HUDEP-2 (cell line): Measurements from ENCODE around the gene PCDH8.

Experiments
- DNase-seq, 76 experiments: peaks; one replicate each; lab custom pipeline; 2025; ENCODE audit not compliant: unreplicated experiment in 76 of 76; lab: John Stamatoyannopoulos, UW

Gene PCDH8, protein sequence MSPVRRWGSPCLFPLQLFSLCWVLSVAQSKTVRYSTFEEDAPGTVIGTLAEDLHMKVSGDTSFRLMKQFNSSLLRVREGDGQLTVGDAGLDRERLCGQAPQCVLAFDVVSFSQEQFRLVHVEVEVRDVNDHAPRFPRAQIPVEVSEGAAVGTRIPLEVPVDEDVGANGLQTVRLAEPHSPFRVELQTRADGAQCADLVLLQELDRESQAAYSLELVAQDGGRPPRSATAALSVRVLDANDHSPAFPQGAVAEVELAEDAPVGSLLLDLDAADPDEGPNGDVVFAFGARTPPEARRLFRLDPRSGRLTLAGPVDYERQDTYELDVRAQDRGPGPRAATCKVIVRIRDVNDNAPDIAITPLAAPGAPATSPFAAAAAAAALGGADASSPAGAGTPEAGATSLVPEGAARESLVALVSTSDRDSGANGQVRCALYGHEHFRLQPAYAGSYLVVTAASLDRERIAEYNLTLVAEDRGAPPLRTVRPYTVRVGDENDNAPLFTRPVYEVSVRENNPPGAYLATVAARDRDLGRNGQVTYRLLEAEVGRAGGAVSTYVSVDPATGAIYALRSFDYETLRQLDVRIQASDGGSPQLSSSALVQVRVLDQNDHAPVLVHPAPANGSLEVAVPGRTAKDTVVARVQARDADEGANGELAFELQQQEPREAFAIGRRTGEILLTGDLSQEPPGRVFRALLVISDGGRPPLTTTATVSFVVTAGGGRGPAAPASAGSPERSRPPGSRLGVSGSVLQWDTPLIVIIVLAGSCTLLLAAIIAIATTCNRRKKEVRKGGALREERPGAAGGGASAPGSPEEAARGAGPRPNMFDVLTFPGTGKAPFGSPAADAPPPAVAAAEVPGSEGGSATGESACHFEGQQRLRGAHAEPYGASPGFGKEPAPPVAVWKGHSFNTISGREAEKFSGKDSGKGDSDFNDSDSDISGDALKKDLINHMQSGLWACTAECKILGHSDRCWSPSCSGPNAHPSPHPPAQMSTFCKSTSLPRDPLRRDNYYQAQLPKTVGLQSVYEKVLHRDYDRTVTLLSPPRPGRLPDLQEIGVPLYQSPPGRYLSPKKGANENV

GRCh38 chr13:52848455-52849195 is at the start of gene PCDH8:
TSS of gene PCDH8 (minus strand) at chr13:52848640. CDS start at chr13:52848436, 204 bp downstream.
- DNase-seq: no peak

DNA sequence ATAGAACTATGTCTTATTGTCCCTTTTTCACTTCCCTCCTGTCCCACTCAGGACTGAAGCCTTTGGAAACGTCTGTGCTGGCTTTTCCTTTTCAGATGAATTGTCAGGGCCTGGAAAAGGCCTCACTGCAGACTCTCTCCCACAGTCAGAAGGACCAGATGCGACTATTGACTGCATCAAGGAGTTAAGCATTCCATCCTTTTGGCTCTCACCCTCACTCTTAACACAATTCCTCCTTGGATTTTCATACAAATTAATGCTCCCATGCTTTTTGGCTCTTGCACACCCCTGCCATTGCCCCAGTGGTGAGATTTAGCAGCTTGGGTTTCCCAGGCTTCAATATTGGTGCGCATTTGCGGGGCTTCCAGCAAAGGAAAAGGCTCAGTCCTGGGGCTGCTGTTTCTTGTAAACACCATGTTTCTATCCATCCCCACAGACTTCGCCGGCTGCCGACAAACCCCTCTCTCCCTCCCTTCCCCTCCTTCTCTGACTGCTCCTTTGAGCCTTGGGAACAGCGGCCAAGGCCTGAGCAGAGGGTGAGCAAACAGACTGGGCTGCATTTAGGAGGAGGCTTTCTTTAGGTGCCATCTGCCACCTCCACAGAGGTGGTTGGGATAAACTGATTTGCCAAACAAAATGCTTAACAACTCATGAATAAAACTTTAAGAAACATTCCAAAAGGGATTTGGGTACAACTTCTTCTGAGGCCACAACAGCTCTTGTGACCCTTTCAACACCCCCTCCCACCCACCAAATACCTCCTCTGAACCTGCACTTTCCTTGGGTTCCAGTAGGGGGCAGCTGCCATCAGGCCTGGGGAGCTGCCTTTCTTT is 48.6 kb upstream of the PCDH8 start:
- DNase-seq: peak in 6 of 76 experiments; percentile 1 to 19 (median 14)

- DNase-seq: no peak
Measured at GRCh38 chr13:52894413-52894812, 46.0 kb upstream of the PCDH8 start.

DNA sequence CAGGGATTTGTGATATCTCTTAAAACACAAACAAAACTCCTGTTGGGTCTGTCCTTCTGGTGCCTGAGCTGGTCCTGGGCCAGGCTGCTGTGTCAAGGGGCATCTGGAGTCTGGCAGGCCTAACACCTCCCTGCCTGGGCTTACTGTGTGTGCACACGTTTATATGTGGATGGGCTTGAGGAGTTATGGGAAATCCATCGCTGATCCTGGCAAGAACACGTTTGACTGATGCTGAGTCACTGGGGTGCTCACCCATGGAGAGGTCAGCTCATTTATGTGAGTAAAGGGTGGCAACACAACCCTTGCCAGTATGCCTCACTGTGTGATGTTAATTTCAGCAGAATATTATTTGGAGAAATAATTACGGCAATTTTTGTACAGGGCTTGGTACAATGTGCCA is 44.5 kb upstream of the PCDH8 start:
- no peak for DNase-seq

DNA sequence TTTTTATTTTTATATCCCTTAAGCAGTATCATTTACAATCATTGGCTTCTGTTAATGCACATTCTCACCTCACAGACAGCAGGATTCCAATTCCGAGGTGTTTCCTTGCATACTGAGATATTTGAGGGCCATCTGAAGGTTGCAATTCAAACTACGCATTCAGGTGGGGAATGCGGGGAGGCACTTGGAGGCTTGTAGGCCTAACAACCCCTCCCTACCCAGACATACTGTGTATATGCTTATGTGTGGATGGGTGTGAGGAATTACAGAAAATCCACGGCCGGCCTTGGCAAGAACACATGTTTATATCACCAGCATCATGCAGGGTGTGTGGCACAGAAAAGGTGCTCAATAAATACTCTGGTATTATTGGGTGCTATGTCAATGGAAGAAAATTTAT is 43.3 kb upstream of the PCDH8 start:
- DNase-seq: no peak

DNA sequence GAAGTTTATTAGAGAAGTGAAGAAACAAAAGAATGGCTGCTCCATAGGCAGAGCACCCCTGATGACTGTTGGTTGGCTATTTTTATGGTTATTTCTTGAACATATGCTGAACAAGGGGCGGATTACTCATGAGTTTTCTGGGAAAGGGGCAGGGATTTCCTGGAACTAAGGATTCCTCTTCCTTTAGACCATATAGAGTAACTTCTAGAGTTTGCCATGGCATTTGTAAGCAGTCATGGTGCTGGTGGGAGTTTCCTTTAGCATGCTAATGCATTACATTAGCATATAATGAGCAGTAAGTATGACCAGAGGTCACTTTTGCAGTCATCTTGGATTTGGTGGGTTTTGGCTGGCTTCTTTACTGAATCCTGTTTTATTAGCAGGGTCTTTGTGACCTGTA is 38.7 kb upstream of the PCDH8 start:
- DNase-seq: no peak

- DNase-seq: no peak
Measured at GRCh38 chr13:52885141-52885540, 36.7 kb upstream of the PCDH8 start.

GRCh38 chr13:52884429-52885010 is 36.1 kb upstream of the PCDH8 start:
- no peak for DNase-seq

- DNase-seq: no peak
Measured at GRCh38 chr13:52882785-52883184, 34.3 kb upstream of the PCDH8 start.

- no peak for DNase-seq
Measured at GRCh38 chr13:52879950-52880741, 31.7 kb upstream of the PCDH8 start.

DNA sequence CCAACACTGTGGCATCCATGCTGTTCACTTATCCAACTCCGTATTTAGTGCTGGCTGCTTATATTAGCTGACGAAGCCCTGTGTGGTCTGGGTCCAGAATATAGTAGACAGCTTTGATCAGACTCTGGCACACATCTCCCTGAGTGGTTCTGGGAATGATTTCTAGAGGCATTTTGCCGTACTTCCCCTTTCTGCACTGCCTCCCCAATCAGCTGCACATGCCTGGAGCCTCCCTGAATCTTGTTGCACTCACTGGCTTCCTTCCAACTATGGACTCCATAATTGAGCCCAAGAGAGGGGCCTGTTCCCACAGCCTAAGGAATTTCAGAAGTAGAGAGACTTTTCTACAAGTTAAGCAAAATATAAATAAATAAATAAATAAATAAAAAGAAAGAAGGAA is 30.4 kb upstream of the PCDH8 start:
- DNase-seq: no peak

DNA sequence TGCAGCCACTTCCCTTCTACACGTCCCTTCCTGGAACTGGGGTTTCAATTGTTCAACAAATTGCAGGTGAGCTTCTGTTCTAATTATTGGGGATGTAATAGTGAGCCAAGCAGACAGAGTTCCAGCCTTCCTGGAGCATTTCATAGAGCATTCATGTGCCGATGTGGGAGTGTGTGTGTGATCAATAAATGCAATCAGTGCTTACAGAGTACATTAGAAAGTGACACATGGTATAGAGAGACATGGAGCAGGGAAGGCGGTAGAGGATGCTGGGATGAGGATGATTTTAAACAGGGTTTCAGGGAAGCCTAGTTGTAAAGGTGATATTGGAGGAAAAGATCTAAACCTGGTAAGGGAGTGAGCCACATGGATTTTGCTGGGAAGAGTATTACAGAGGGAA is 21.7 kb upstream of the PCDH8 start:
- no peak for DNase-seq

DNA sequence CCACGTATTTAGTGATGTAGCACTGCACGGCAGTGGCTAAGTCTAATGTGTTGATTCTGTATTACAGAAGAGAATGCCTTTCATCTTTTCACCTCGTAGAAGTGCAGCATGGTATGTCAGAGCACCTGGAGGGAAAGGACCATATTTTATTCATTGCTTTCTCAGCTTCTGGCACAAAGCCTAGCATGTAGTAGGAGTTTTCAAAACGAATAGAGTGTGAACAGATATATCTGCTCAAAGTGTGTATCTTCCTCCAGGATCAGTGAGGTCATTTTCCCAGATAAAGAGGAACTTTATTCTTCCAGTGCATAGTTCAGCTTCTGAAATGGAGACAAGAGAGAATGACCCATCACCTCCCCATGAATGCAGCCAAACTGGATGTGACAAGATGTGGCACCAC is 21.2 kb upstream of the PCDH8 start:
- DNase-seq: no peak

- no peak for DNase-seq
Measured at GRCh38 chr13:52869050-52869449, 20.6 kb upstream of the PCDH8 start.

DNA sequence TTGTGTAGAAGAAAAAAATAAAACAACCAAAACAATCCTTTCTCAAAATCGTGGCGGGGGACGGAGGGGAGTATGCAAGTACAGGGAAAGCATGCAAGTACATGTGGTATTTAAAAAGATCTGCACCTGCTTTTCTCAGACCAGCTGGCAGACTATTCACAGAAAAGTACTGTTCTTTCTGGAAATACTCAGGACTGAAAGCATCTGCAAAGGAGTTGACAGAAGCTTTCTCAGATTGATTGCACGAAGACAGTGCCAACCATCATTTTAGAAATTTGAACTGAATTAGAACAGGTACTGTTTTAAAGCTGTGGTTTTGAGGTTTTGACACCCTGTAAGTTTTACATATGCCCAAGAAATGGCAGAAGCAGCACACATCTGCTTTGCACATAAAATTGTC is 19.8 kb upstream of the PCDH8 start:
- no peak for DNase-seq

DNA sequence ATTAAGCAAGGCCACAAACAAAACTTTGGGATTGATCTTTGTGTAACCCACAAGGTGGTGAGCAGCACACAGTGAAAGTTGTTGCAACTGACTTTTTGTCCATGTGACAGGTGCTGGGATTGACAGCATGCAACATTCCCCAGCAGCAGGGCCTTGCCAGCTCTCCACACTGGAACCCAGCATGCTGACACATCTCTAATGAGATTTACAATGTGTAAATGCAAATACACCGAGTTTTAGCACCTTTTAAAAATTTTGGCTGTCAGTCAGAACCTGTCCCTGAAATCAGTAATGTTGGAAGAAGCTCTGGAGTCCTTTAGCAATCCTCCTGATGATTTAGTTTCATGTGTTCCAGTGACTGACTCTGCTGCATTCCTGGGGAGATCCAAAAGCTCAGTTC is 16.5 kb upstream of the PCDH8 start:
- no peak for DNase-seq

- peak in 18 of 76 experiments; percentile 2 to 29 (median 16) for DNase-seq
Measured at GRCh38 chr13:52862358-52863206, 14.1 kb upstream of the PCDH8 start.

DNA sequence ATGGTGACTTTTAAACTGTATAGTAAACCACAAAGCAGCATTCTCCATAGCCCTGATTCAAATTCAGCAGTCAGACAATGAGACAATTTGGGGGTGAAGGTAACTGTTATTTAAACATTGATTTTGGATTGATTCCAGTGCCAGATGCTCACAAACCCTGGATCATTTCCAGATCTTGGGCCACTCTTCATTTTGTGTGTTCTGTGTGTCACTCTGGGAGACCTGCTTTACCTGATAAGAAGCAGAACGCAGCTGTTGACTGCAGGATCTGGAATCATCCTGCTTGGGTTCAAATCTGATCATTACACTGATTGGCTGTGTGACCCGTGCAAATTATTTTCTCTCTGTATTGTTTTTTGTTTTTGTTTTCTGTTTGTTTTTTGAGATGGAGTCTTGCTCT is 4.0 kb upstream of the PCDH8 start:
- peak in 1 of 76 experiments; percentile 4 for DNase-seq
